ENCODE measurements around the gene DR1. TPM values are rescaled to one million over a fixed set of nuclear protein-coding genes. Genes with fewer than 3 reads are reported as not detected.

Gene DR1
- total and polyA plus RNA-seq, 2 of the 8 experiments (the other 6 are each of a cell fraction or from before 2014, with no cell fraction given) = 13.1 to 62.3 TPM

DNA sequence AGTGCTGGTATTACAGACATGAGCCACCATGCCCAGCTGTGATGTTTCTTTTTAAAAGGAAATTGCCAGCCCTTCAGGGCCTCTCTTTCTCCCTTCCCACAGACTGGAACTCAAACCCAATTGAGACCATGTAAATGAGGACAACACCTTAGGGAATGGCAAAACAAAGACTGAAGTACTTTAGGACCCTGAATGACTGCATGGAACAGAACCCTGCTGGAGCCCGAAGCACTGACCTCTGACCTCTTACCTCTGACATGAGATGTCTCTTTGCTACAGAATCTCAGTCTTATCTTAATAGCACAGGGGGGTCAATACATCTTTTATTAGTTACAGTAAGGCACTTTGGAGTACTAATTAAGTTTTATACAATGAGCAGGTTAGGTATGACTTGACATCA lies 15.5 kb upstream of the DR1 start:
- Histone ChIP-seq H3K9me3 (ENCODE audit: insufficient read depth in 2 of 2, low read depth in 1 of 2, low read length in 1 of 2) (no peaks in the 10 kb centered on the region), H2AK5ac (ENCODE audit: low read depth, low read length) (no peak overlapping the region), H3K27ac (ENCODE audit: low read depth, low read length) (no peak overlapping the region), H3K4me3 (ENCODE audit: extremely low read depth in 1 of 4, insufficient read depth in 2 of 4, low read depth in 3 of 4, low read length in 4 of 4) (no peak overlapping the region), H2BK20ac (ENCODE audit: low read length) (no peak overlapping the region), H4K20me1 (replicated peaks in 1 of 2; ENCODE audit: control insufficient read depth in 1 of 2, insufficient read depth in 2 of 2, low read length in 2 of 2) (no peaks in the 10 kb centered on the region), H2BK5ac (ENCODE audit: low read depth, low read length) (no peak overlapping the region), H3K4me1 (replicated peaks in 1 of 4; ENCODE audit: control insufficient read depth in 3 of 4, insufficient read depth in 4 of 4, low read length in 3 of 4) (peaks cover 0 to 2% (median 0%) of the 10 kb centered on the region in 4 experiments; a peak in 1 of 7 replicates), H3K56ac (replicated peaks; ENCODE audit: insufficient read length, low read depth, low read length) (no peak overlapping the region), H3K14ac (ENCODE audit: insufficient read length) (no peak overlapping the region), H3K23me2 (ENCODE audit: low read depth, low read length) (no peaks in the 10 kb centered on the region), H3K4me2 (ENCODE audit: insufficient read depth in 1 of 2, low read depth in 2 of 2, low read length in 2 of 2) (no peak overlapping the region), H3K23ac (ENCODE audit: insufficient read length) (no peak overlapping the region), H3K9ac (replicated peaks in 1 of 4; ENCODE audit: extremely low read depth in 1 of 4, low read depth in 3 of 4, low read length in 3 of 4) (no peak overlapping the region), H2AFZ (ENCODE audit: low read length) (no peak overlapping the region), H4K8ac (ENCODE audit: extremely low read depth, insufficient read depth, low read length) (no peak overlapping the region), H3K79me2 (ENCODE audit: control insufficient read depth in 1 of 2, insufficient read depth in 2 of 2, low read length in 2 of 2) (no peaks in the 10 kb centered on the region), H4K91ac (replicated peaks; ENCODE audit: insufficient read length, low read length) (no peak overlapping the region), H2BK15ac (ENCODE audit: low read length) (no peak overlapping the region), H4K5ac (ENCODE audit: insufficient read length, low read depth, low read length) (no peak overlapping the region), H3K27me3 (replicated peaks in 1 of 4; ENCODE audit: control insufficient read depth in 3 of 4, extremely low read depth in 1 of 4, insufficient read depth in 3 of 4, low read length in 3 of 4) (no peaks in the 10 kb centered on the region), H3K79me1 (ENCODE audit: low read depth, low read length) (no peaks in the 10 kb centered on the region), H2BK120ac (replicated peaks; ENCODE audit: low read depth, low read length) (no peak overlapping the region), H3K4ac (replicated peaks; ENCODE audit: insufficient read length, low read depth, low read length) (no peak overlapping the region), H2BK12ac (ENCODE audit: low read depth, low read length) (no peak overlapping the region), H3K36me3 (ENCODE audit: control insufficient read depth in 2 of 4, insufficient read depth in 4 of 4, low read length in 3 of 4) (no peaks in the 10 kb centered on the region; a peak in 1 of 8 replicates), H3K18ac (ENCODE audit: extremely low read depth, low read length) (no peak overlapping the region)
- TF ChIP-seq FOSL1 (IDR thresholded peaks at IDR 0.05; ENCODE audit: insufficient read depth, low read depth, low read length) (no peak), RAD21 (IDR thresholded peaks at IDR 0.05 in 1 of 2, conservative IDR thresholded peaks at IDR 0.05 in 1 of 2; ENCODE audit: low read depth in 2 of 2, low read length in 2 of 2) (no peak), POU5F1 (IDR thresholded peaks at IDR 0.05; ENCODE audit: low read depth, low read length) (no peak), TAF1 (IDR thresholded peaks at IDR 0.05; ENCODE audit: low read depth, low read length) (no peak)
- WGBS, 2 experiments (ENCODE audit: extremely low coverage in 1 of 2, insufficient coverage in 1 of 2, insufficient read length in 1 of 2, insufficient replicate concordance in 2 of 2, low coverage in 1 of 2, low lambda C conversion rate in 2 of 2, missing lambda C conversion rate in 1 of 2) = 89% methylated on average over 1 of the region's 1 CpG; no CpG with 5 or more reads in 1 of the 2 experiments
- DNase-seq (ENCODE audit: low read depth in 1 of 2, low spot score in 2 of 2) (no peak), FAIRE-seq (no peak)
- ChIA-PET POLR2A (ENCODE audit: partially characterized antibody) (interaction anchor here (0.9 to 5.4 kb wide), 3 partner anchors 13 to 60 kb away, joined by 3 to 35 read pairs (median 3); partner anchors contain the start of gene DR1), CTCF (ENCODE audit: partially characterized antibody) (interaction anchor here (0.9 kb wide), 1 partner anchor 27 kb away, joined by 3 read pairs; no protein-coding TSS in a partner anchor)
